ENCODE results near the gene NPB.

Gene NPB

GRCh38 chr17:81903415-81903831, 1.4 kb downstream of the NPB start:
- Histone ChIP-seq H4K20me1 (ENCODE audit: insufficient read depth, low read length) (no peaks in the 10 kb centered on the region), H3K79me2 (ENCODE audit: low read length) (no peaks in the 10 kb centered on the region), H3K27me3 (replicated peaks; ENCODE audit: insufficient read depth, low read length) (no peaks in the 10 kb centered on the region; the same call in 1 of the 2 replicates), H3K4me1 (ENCODE audit: low read length) (no peaks in the 10 kb centered on the region), H3K9me2 (replicated peaks; ENCODE audit: insufficient read depth, low read length) (no peaks in the 10 kb centered on the region), H3K4me2 (ENCODE audit: low read depth, low read length) (no peak overlapping the region), H2AFZ (ENCODE audit: low read length) (no peak overlapping the region), H3K27ac (ENCODE audit: low read length) (no peak overlapping the region), H3K36me3 (replicated peaks; ENCODE audit: insufficient read depth, low read length) (no peaks in the 10 kb centered on the region), H3K9me3 (replicated peaks; ENCODE audit: insufficient read depth, low read length) (no peaks in the 10 kb centered on the region), H3K9ac (ENCODE audit: low read length) (no peak overlapping the region), H3K4me3 (ENCODE audit: low read length) (no peak overlapping the region), H3F3A (ENCODE audit: insufficient read depth, low read length) (no peaks in the 10 kb centered on the region)
- TF ChIP-seq EZH2phosphoT487 (IDR thresholded peaks at IDR 0.05; ENCODE audit: low read length) (no peak), EZH2 (optimal IDR thresholded peaks at IDR 0.05; ENCODE audit: low read depth, low read length) (no peak)
- TF ChIP-seq, protein P1, sequence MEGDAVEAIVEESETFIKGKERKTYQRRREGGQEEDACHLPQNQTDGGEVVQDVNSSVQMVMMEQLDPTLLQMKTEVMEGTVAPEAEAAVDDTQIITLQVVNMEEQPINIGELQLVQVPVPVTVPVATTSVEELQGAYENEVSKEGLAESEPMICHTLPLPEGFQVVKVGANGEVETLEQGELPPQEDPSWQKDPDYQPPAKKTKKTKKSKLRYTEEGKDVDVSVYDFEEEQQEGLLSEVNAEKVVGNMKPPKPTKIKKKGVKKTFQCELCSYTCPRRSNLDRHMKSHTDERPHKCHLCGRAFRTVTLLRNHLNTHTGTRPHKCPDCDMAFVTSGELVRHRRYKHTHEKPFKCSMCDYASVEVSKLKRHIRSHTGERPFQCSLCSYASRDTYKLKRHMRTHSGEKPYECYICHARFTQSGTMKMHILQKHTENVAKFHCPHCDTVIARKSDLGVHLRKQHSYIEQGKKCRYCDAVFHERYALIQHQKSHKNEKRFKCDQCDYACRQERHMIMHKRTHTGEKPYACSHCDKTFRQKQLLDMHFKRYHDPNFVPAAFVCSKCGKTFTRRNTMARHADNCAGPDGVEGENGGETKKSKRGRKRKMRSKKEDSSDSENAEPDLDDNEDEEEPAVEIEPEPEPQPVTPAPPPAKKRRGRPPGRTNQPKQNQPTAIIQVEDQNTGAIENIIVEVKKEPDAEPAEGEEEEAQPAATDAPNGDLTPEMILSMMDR (IDR thresholded peaks at IDR 0.05; ENCODE audit: low read length): no peak
- no peak for DNase-seq

DNA sequence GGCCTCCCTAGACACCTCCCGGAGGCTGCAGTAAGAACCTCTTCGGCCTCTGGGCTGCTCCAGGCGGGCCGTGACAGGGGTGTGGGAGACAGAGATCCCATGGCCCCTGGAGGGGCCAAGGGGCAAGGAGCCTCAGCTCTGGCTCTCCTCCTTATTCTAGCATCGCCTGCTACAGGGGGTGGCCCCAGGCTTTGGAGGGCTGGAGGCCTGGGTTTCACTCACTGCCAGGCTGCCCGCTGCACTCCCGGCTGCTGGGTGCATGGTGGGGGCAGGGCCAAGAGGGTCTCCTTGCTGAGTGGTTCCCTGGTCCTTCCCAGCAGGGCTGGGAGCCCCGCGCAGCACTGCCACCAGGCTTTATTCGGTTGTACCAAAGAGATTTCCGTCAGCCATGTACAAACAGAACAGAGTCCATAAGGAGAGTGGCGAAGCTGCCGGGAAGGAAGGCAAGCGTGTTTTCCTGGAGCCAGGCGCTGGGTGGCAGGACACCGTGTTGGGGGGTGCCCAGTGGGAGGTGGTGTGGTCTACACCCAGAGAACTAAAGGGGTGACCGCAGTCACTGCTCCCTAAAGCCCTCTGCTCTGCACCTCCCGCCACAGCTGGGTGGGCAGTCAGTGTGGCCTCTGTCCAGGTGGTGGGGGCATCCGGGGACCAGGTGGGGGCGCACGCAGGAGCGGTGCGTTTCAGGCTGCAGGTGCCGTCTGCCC, 2.0 kb downstream of the NPB start:
- 0 out of 2 replicates have a peak, but pooled peaks cover under 1% of the 10 kb centered on the region for H3K79me2 ChIP-seq (ENCODE audit: low read length)
- no peaks in the 10 kb centered on the region for H3K9me2 ChIP-seq (replicated peaks; ENCODE audit: insufficient read depth, low read length)
- DNase-seq: no peak
- no peak overlapping the region for H3K27ac ChIP-seq (ENCODE audit: low read length)
- H3K27me3 ChIP-seq (replicated peaks; ENCODE audit: insufficient read depth, low read length): no peaks in the 10 kb centered on the region; the same call in 1 of the 2 replicates
- no peak overlapping the region for H3K4me3 ChIP-seq (ENCODE audit: low read length)
- no peak overlapping the region for H3K4me2 ChIP-seq (ENCODE audit: low read depth, low read length)
- no peaks in the 10 kb centered on the region for H4K20me1 ChIP-seq (ENCODE audit: insufficient read depth, low read length)
- no peaks in the 10 kb centered on the region for H3K9me3 ChIP-seq (replicated peaks; ENCODE audit: insufficient read depth, low read length)
- H3K9ac ChIP-seq (ENCODE audit: low read length): no peak overlapping the region
- H3K4me1 ChIP-seq (ENCODE audit: low read length): no peaks in the 10 kb centered on the region
- no peak overlapping the region for H2AFZ ChIP-seq (ENCODE audit: low read length)
- no peaks in the 10 kb centered on the region for H3K36me3 ChIP-seq (replicated peaks; ENCODE audit: insufficient read depth, low read length)
- TF ChIP-seq EZH2phosphoT487 (IDR thresholded peaks at IDR 0.05; ENCODE audit: low read length) (no peak), EZH2 (optimal IDR thresholded peaks at IDR 0.05; ENCODE audit: low read depth, low read length) (no peak)
- TF ChIP-seq, protein P1 (IDR thresholded peaks at IDR 0.05; ENCODE audit: low read length): no peak
- H3F3A ChIP-seq (ENCODE audit: insufficient read depth, low read length): no peaks in the 10 kb centered on the region

DNA sequence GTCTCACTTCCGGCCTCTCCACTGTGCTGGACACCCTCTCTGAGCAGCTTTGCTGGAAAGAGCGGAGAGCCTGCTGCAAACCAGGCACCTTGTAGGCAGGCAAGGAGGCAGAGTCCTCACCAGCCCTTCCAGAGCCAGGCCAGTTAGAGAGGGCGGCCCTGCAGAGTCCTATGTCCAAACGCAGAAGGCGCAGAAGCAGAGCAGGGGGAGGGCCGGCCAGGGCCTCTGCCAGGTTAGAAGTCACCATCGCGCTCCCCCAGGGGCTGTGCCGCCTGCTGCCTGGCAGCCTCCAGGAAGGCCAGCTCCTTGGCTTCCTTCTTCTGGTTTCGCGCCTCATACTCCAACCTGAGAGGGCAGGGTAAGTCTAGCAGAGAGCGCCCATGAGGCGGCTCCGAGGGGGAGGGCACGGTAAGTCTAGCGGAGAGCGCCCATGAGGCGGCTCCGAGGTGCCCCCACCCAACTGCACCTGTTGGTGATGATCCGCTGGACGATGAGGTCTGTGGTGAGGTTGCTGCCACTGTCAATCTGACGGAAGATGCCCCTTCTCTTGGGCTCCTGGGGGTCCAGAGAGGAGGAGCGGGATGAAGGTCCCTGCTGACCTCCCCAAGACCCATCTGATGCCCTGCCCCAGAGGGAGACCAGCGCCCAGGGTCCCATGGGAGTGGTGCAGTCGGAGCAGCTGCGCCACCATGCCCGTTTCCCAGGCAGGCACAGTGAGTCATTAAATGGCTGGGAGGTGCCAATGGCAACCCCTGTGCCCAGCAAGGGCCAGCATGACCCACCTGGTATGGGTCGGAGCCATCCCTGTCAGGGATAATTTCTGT, 2.8 kb downstream of the NPB start:
- peaks cover 8% of the 10 kb centered on the region; the same call in 1 of the 2 replicates for H3K79me2 ChIP-seq (ENCODE audit: low read length)
- H3K9ac ChIP-seq (ENCODE audit: low read length): no peak overlapping the region
- H2AFZ ChIP-seq (ENCODE audit: low read length): no peak overlapping the region
- no peaks in the 10 kb centered on the region for H3K36me3 ChIP-seq (replicated peaks; ENCODE audit: insufficient read depth, low read length)
- H3K9me3 ChIP-seq (replicated peaks; ENCODE audit: insufficient read depth, low read length): no peaks in the 10 kb centered on the region
- TF ChIP-seq, protein P1 (IDR thresholded peaks at IDR 0.05; ENCODE audit: low read length): no peak
- TF ChIP-seq EZH2phosphoT487 (IDR thresholded peaks at IDR 0.05; ENCODE audit: low read length) (no peak), EZH2 (optimal IDR thresholded peaks at IDR 0.05; ENCODE audit: low read depth, low read length) (no peak)
- no peak overlapping the region for H3K4me2 ChIP-seq (ENCODE audit: low read depth, low read length)
- H3K27me3 ChIP-seq (replicated peaks; ENCODE audit: insufficient read depth, low read length): no peaks in the 10 kb centered on the region; the same call in 1 of the 2 replicates
- peaks cover under 1% of the 10 kb centered on the region; the same call in 1 of the 2 replicates for H3K4me1 ChIP-seq (ENCODE audit: low read length)
- no peak for DNase-seq
- no peaks in the 10 kb centered on the region for H3F3A ChIP-seq (ENCODE audit: insufficient read depth, low read length)
- no peaks in the 10 kb centered on the region for H3K9me2 ChIP-seq (replicated peaks; ENCODE audit: insufficient read depth, low read length)
- H3K27ac ChIP-seq (ENCODE audit: low read length): no peak overlapping the region
- H3K4me3 ChIP-seq (ENCODE audit: low read length): no peak overlapping the region
- H4K20me1 ChIP-seq (ENCODE audit: insufficient read depth, low read length): no peaks in the 10 kb centered on the region
